Measurements from ENCODE around the gene KAT2A.
A peak's percentile ranks its signal among the peaks of the same experiment; 100 is the strongest.

The KAT2A gene

DNA sequence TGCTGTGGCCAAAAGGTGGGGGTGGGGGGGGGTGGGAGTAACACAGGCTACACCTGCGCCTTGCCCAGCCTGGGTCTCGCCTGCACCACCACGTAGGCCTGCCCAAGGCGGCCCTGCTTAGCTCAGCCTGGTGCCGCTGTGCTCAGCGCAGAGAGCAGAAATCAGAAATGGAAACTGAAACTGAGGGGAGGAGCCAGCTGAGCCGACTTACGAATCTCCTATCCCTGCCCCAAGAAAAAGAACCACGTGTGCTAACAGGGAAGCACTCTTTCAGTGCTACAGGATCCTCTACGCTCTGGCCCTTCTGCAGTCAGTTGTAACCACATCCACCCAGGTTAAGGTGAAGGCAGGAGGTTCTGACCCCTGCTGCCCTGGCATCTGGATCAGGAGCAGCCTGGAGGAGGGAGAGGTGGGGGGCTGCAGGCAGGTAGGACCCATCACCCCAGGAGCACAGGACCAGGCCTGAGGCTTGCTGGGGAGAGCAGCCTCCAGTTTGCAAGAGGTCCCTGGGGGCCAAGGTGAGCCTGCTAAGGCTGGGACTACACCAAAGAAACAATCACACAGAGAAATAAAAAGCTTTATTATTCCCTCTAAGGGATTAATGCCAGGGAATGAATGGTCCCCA, 8.5 kb downstream of the KAT2A start, which contains the start of gene DHX58:
TSS of gene DHX58 (minus strand) at position 163 of the 625 bp plus-strand sequence. CDS start 822 bp downstream, outside the sequence.
- peak; percentile 77 for DNase-seq

GRCh38 chr17:42111871-42112551, 9.2 kb downstream of the KAT2A start:
- DNase-seq, result peak; percentile 20

- no peak for DNase-seq
Measured at GRCh38 chr17:42111265-42111636, 9.9 kb downstream of the KAT2A start.

- DNase-seq, result no peak
Measured at GRCh38 chr17:42110301-42111264, 10.6 kb downstream of the KAT2A start.

DNA sequence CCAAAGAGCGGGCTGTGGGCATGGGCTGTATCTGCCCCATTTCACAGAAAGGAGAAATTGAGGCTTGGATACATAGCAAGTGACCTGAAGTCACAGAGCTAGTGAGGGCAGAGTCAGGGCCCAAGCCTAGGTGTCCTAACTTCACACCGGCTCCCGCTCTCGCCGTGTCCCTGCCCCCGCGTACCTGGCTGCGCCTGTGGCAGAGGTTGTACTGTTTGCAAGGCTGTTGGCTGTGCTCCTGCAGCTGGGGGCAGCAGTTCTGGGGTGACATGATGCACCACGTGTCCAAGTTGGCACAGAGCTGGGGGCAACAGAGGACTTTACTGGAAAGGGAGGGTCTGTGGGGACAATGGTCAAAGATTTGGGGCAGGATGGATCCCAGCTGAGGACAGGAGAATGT, 12.1 kb downstream of the KAT2A start:
- no peak for DNase-seq

DNA sequence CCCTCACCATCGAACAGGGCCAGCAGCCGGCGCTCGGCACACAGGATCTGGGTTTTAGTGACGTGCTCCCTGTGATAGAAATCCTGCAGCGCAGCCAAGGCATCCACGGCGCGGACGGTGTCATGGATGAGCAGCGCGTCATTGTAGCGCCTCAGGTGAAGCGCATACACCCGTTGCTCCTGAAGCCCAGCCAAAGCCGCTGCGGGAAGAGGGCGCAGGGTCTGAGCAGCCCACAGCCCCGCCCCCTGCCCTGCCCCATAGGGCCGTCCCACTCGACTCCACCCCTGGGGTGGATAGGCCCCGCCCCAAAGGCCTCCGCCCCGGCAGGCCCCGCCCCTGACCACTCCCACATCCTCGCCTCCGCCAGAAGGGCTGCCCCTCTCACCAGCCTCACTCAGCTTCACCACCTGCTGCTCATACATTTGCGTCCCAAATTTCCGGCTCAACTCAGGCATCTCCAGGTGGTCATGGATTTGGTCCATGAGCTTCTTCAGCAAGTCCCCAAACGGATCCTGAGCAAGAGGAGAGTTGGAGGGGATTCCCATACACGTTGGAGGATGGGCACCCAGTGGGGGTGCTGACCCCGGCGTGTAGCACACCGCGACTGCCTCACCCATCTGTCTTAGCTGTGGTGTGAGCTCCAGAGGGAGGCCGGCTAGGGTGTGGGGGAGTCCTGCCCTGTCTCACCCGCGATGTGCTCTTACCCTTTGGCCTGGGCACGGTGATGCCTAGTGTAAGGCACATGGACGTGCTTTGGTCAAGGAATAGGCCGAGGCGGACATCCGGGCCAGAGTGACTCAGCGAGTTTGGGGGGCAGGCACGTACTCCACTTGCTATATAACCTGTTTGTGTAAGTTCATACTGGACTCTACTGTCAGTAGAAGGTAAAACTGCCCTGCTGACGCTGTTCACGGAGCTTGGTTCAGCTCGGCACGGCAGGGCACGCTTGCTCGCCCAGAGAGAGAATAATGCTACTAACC, 13.3 kb downstream of the KAT2A start:
- peak; percentile 58 for DNase-seq

DNA sequence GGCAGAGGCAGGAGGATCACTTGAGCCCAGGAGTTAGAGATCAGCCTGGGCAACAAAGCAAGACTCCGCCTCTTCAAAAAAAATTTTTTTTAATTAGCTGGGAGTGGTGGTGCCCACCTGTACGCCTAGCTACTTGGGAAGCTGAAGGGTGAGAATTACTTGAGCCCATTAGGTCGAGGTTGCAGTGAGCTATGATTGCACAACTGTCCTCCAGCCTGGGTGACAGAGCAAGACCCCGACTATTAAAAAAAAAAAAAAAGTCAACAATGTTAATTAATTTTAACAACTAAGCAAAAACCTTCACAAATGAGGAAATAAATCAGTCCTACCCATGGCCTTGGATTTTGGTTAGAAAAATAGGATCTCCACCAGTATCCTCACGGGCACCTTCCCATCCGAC, 14.0 kb downstream of the KAT2A start:
- no peak for DNase-seq

GRCh38 chr17:42106009-42106408, 15.2 kb downstream of the KAT2A start:
- no peak for DNase-seq

GRCh38 chr17:42104264-42104663, 16.9 kb downstream of the KAT2A start:
- DNase-seq, result no peak

- no peak for DNase-seq
Measured at GRCh38 chr17:42103221-42103954, 17.8 kb downstream of the KAT2A start.

GRCh38 chr17:42101513-42102292, 19.5 kb downstream of the KAT2A start:
- DNase-seq, result peak; percentile 52

DNA sequence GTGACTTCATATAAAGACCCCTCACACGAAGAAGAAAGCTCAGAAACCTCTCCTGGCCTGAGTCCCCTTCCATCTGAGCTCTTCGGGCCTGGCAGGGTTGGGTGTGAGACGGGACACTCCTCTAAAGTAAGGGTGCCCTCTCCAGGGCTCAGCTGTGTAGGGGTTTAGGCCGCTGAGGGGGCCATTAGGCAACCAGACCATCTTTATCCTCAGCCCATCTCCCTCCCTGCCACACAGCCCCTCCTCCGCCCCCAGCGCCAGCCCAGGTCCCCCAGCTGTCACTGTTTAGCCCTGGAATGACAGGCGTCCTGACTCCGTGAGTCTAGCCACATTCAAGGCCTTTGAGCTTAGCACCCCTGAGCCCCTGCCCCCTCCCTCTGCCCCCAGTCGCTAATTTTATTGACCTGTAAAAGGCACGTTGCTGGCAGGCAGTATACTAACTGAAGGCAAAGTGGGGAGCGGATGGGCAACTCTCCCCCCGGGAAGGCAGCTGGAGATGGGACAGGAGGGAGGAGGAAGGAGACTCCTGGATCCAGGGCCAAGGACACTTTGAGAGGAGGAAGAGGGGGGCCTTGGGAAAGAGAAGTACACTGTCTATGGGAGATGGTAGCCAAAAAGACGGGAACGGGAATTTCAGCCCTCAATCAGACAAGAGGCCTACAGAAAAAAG, 22.3 kb downstream of the KAT2A start:
- no peak for DNase-seq

DNA sequence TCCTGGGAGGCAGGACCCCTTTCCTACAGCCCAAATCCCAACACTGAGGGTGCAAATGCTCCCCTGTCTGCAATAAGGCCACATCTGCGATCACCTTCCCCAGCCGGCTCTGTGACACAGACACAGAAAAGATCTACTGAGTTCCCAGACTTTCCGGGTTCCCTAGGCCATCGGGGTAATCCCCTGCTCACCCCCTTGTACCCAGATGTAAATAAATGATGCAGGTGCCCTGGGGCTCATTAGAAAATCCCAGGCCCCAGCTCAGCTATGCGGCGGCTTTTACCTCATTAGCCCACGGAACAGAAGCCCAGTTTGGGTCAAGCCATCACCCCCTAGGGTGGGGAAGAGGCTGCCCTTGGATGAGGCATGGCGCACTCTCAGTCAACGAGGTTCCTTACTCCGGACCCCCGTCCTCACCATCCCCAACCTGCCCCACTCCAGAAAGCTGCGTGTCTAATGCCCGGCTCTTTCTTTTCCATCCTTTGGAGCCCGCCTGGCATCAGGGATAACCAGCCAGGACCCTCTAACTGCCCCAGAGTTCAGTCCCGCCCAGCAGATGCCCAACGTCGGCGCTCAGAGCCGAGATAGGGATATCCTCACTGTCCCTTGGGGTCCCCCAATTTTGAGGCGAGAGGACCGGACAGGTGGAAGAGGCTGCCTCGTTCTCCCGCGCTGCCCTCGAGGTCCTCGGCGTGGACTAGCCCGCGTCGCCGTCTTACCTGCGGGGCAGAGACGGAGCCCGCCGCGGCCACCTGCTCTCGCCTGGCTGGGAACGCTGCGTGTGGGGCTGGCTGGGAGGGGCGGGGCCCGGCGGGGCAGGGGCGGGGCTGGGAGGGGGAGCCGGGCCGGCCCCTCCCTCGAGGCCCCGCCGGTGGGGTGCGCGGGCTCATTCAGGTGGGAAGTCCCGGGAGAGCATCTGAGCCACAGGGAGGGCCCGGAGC, 23.2 kb downstream of the KAT2A start, which contains the start of gene ZNF385C:
TSS of gene ZNF385C (minus strand) at position 783 of the 941 bp plus-strand sequence. CDS start 35,417 bp downstream, outside the sequence.
- DNase-seq, result no peak

- no peak for DNase-seq
Measured at GRCh38 chr17:42096360-42097111, 24.6 kb downstream of the KAT2A start.

GRCh38 chr17:42094375-42095069, 26.6 kb downstream of the KAT2A start:
- no peak for DNase-seq

DNA sequence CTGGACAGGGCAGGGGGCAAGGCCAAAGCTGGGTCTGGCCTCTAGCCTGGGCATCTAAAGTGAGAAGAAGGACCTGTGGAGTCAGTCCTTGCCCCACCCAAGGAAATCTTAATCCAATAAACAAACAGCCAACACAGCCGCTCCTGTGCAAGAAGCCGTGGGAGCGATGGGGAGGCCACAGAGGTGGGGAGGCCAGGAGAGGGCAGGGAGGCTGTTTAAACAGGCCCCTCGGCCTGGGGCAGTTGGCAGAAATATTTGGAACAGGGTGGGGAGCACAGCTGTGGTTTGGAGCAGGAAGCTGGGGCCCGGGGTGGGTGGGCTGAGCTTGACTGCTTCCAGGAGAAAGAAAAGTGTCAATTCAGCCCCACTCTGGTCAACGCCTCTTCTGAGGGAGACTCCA, 28.2 kb downstream of the KAT2A start:
- no peak for DNase-seq

Data from fibroblast of skin of right quadriceps (primary cell).